Epithelial cell of proximal tubule (primary cell): ENCODE measurements around the gene MAST1. TPM values are rescaled to one million over a fixed set of nuclear protein-coding genes. Genes with fewer than 3 reads are reported as not detected.
"Not testable (repeated sequence)": the region's sequence is repeated elsewhere in the genome, so short reads cannot be mapped to it uniquely, and the experiment has no call there.

ENCODE experiments used
- DNase-seq: peaks from one replicate; pipeline ENCODE4 v3.0.0-alpha.2; 2011; ENCODE audit warnings: low read depth
- H3K4me3 ChIP-seq: 2 replicates; pipeline ENCODE4 v1.5.1; 2011; ENCODE audit warnings: low read depth, mild to moderate bottlenecking, low read length
- total RNA-seq: library from RNA; depleted of rRNA; stranded (reverse); fragments of >200 nt; gene quantifications from 2 replicates; pipeline ENCODE4 v1.2.3, GENCODE V29; 2015
- TF ChIP-seq, protein P1 (sequence below): conservative IDR thresholded peaks from 2 replicates; pipeline ENCODE4 v1.5.1; 2012; ENCODE audit warnings: low read depth, mild to moderate bottlenecking, low read length

The MAST1 gene
- total RNA-seq, 1 donor from 2014 or later = 1.5 TPM

DNA sequence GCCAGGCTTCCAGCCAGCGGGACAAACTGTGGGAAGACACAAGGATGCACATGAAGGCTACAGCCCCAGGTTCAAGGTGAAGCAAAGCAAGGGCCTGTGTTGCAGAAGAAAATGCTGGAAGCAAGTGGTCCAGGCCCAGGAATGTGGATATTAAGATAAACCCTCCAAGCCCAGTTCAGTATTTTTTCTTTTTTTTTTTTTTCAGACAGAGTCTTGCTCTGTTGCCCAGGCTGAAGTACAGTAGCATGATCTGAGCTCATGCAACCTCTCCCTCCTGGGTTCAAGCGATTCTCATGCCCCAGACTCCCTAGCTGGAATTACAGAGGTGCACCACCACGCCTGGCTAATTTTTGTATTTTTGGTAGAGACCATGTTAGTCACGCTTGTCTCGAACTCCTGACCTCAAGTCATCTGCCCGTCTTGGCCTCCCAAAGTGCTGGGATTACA is 41.2 kb upstream of the MAST1 start:
- no peak overlapping the region for H3K4me3 ChIP-seq
- DNase-seq = no peak
- TF ChIP-seq, protein P1, sequence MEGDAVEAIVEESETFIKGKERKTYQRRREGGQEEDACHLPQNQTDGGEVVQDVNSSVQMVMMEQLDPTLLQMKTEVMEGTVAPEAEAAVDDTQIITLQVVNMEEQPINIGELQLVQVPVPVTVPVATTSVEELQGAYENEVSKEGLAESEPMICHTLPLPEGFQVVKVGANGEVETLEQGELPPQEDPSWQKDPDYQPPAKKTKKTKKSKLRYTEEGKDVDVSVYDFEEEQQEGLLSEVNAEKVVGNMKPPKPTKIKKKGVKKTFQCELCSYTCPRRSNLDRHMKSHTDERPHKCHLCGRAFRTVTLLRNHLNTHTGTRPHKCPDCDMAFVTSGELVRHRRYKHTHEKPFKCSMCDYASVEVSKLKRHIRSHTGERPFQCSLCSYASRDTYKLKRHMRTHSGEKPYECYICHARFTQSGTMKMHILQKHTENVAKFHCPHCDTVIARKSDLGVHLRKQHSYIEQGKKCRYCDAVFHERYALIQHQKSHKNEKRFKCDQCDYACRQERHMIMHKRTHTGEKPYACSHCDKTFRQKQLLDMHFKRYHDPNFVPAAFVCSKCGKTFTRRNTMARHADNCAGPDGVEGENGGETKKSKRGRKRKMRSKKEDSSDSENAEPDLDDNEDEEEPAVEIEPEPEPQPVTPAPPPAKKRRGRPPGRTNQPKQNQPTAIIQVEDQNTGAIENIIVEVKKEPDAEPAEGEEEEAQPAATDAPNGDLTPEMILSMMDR = no peak

DNA sequence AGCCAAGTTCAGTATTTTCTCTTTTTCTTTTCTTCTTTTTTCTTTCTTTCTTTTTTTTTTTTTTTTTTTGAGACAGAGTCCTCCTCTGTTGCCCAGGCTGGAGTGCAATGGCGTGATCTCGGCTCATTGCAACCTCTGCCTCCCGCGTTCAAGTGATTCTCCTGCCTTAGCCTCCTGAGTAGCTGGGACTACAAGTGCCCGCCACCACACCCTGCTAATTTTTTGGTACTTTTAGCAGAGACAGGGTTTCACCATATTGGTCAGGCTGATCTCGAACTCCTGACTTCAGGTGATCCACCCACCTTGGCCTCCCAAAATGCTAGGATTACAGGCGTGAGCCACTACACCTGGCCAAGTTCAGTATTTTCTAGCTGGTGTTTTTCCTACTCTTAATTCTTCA is 40.7 kb upstream of the MAST1 start:
- not testable (repeated sequence) for DNase-seq, H3K4me3 ChIP-seq

DNA sequence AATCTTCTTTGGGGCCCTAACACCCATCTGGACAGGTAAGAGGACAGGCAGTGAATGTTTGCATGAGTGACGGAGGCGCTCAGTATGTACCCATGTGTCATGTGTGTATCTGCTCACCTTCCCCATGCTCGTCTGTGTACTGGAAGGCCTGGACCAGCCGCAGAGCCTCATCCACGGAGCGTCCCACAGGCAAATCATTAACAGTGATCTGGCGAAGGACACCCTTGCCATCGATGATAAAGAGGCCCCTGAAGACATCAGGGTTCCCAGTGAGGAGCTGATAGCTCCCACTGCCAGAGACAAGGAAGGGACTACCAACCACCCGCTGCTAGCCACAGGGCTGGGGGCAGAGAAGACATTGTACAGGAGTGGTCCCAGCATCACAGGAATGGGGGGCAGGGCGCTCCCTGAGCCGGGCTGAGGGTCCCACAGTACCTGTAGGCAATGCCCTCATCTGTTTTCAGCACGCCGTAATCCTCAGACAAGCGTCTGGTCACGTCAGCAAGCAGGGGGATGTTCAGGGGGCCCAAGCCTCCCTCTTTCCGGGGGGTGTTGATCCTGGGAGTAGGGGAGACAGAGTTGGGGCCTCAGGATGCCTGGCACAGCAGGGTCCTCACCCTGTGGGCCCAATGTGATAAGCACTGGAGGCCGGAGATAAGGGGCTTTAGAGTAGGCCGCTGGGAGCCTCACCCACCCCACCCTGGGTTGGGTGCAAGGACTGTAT is 38.4 kb upstream of the MAST1 start:
- TF ChIP-seq, protein P1 = no peak
- no peak for DNase-seq
- no peak overlapping the region for H3K4me3 ChIP-seq

DNA sequence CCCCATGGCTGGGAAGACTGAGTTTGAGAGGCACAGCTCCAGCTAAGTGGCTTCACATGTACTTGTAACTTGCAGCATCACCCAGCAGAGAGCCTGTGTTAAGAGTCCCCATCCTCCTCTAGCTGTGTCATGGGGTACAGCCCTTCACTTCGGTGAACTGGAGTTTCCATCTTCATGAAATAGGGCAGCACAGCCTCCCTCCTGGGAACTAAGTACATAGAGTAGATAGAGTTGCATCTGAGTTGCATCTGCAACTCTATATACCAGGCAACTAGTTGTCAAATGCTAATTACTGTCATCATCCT is 37.9 kb upstream of the MAST1 start:
- DNase-seq = no peak
- H3K4me3 ChIP-seq = peak overlapping the region; percentile 82
- TF ChIP-seq, protein P1 = no peak

DNA sequence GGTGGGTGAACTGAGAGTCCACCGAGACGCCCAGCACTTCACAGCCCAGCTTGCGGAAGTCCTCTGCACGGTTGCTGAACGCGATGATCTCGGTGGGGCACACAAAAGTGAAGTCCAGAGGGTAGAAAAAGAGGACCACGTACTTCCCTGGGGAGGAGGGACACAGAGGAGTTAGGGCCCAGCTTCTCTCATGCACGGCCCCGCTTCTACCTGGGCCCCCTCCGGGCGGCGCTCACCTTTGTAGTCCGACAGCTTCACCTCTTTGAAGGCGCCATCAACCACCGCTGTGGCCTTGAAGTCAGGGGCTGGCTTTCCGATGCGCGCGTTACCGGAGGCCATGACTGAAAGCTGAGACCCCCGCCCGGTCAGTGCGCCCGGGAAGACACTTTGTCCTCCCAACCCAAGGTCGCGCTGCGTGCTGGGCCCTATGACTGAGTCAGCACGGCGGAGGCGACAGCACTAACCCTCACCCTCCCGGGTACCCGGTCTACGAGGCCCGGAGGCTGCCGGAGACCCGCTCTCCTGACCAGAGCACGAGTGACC is 37.3 kb upstream of the MAST1 start:
- TF ChIP-seq, protein P1 = no peak
- peak overlapping the region; percentile 82 for H3K4me3 ChIP-seq
- no peak for DNase-seq

DNA sequence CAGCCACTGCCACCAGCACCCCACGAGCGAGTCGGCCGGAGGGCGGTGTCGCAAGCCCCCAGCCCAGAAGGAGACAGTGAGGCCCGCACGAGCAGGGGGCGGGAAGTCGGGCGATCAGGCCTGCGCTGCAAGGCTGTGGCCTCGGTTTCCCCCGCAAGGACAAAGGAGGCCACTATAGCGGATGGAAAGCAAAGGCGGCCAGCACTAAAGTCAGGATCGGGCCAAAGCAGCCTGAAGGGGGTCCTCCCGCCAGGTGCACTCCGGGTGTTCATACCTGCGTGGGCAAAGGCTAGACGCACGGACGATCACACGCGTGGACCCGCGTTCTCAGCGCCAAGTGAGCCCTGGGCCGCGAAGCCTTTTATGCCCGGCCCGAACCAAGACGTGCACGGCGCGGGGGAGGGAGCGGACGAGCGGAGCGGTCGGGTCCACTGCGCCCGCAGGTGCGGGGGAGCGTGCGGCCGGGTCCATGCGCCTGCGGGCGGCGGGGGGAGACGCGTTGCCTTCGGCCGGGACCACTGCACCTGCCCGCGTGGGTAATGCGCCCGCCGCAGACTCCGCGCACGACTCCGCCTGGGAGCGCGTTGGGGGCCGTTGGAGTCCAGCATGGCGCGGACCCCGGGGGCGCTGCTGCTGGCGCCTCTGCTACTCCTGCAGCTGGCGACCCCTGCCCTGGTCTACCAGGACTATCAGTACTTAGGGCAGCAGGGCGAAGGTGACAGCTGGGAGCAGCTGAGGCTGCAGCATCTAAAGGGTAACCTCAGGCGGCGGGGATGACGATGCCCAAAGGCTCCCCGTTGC is 36.6 kb upstream of the MAST1 start, which contains the start of the genes PRDX2 and THSD8:
TSS of gene PRDX2 (minus strand) at position 335 of the 801 bp plus-strand sequence. CDS start 539 bp downstream, outside the sequence.
TSS of gene THSD8 (plus strand) at position 604 of the 801 bp plus-strand sequence. CDS start at position 607, 3 bp downstream.
- TF ChIP-seq, protein P1 = no peak
- H3K4me3 ChIP-seq = peak within 1 kb of the TSS; percentile 82
- DNase-seq = no peak

DNA sequence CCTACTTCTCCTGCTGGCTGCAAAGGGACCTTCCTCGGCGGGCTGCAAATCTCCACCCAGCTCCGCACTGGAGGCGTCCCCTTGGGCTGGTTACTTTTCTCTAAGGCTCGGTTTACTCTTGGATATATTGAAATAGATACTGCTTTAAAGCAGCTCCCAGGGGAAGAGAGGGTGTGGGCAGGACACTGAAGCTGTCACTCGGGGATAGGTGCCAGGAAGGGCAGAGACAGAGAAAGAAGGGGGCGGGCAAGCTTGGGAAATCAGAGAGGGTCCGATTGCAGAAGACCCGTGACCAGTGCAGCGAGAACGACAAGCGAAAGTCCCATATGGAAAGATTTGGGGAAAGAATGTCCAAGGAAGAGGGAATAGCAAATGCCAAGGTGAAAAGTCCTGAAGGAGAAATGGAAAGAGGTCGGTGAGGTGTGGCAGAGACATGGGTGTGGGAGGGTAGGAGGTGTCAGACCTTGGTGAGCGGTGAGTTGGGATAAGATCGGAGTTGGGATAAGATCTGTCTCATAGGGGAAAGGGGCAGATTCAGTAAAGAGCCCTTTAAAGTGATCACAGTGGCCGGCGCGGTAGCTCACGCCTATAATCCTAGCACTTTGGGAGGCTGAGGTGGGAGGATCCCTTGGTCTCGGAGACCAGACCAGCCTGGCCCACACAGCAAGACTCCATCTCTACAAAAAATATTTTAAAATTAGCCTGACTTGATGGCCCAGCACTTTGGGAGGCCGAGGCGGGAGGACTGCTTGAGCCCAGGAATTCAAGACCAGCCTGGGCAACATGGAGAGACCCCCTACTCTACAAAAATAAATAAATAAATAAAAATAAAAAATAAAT is 35.8 kb upstream of the MAST1 start:
- peak overlapping the region; percentile 82 for H3K4me3 ChIP-seq
- TF ChIP-seq, protein P1 = no peak
- DNase-seq = no peak
